ENCODE results near the gene RAB27A. TPM values are rescaled to one million over a fixed set of nuclear protein-coding genes. Genes with fewer than 3 reads are reported as not detected.

The RAB27A gene
- total RNA-seq, 5 donors from 2014 or later (not counting 1 experiment from before 2014, with no cell fraction given) = 29.7 to 47.2 (median 35.2) TPM

DNA sequence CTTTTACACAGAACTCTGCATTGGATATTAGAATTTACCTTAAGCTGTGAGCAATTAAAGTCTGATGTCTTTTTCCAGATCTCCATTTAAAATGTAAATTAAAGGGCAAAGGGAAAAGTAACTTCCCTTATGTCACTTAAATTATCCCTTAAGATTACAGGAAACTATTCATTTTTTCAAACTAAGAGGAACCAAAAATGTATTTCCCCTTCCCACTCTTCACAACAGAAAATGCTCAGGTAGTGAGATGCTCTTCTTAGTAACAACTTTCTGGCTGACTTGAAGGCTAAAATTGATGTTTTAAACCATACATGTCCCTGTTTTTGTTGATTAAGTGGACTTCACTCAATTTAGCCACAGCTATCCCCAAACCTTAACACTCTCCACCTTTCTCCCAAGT, 110.5 kb downstream of the RAB27A start:
- no peaks in the 10 kb centered on the region for H3K4me1 ChIP-seq (ENCODE audit: control insufficient read depth in 1 of 2, extremely low read depth in 1 of 2, insufficient read depth in 2 of 2, low read length in 2 of 2)
- ATAC-seq (replicated peaks in 1 of 4) (no peak), DNase-seq (no peak)
- CTCF ChIA-PET = interaction anchor here in 1 of 2 donors (1.0 kb wide), 1 partner anchor 10 kb away, joined by 3 read pairs; no protein-coding TSS in a partner anchor
- H3K27ac ChIP-seq (ENCODE audit: low read length) = no peak overlapping the region
- H3K27me3 ChIP-seq (replicated peaks in 1 of 2; ENCODE audit: control insufficient read depth in 2 of 2, extremely low read depth in 1 of 2, insufficient read depth in 2 of 2, low read length in 1 of 2) = no peaks in the 10 kb centered on the region
- Mint-ChIP-seq H3K36me3 (peaks cover 50% of the 10 kb centered on the region), H3K4me1 (peaks cover 2 to 8% (median 3%) of the 10 kb centered on the region in 3 donors), H3K27ac (no peak overlapping the region), H3K9me3 (no peaks in the 10 kb centered on the region), H3K27me3 (no peaks in the 10 kb centered on the region), H3K4me3 (no peak overlapping the region)
- POLR2A ChIA-PET = no interaction called here
- H3K9me3 ChIP-seq = no peaks in the 10 kb centered on the region
- peaks cover 5 to 58% of the 10 kb centered on the region in 2 donors for H3K36me3 ChIP-seq (ENCODE audit: control insufficient read depth in 2 of 2, extremely low read depth in 1 of 2, insufficient read depth in 1 of 2, low read length in 1 of 2)
- H3K4me3 ChIP-seq (ENCODE audit: control insufficient read depth in 1 of 2, extremely low read depth in 1 of 2, low read length in 1 of 2) = no peak overlapping the region

DNA sequence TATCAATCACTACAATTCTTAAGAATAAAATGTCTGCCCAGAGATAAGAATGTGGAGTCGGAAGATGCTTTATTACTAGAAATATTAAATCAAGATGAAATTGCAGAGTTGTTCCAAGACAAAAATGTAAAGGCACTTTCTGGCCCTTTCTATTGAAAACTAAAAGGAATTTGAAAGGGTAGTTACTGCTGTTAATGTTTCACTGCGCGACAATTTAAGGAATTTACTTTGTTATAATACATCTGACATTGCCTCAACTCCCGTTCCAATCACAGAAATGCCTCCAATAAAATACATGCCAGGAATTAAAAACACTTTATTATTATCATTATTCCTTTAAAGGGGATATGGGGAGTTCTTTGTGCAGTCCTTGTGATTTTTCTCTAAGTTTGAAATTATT, 119.3 kb downstream of the RAB27A start:
- no peaks in the 10 kb centered on the region for H3K4me1 ChIP-seq (ENCODE audit: control insufficient read depth in 1 of 2, extremely low read depth in 1 of 2, insufficient read depth in 2 of 2, low read length in 2 of 2)
- H3K4me3 ChIP-seq (ENCODE audit: control insufficient read depth in 1 of 2, extremely low read depth in 1 of 2, low read length in 1 of 2) = no peak overlapping the region
- Mint-ChIP-seq H3K9me3 (no peaks in the 10 kb centered on the region), H3K4me1 (peaks cover 0 to 2% (median 0%) of the 10 kb centered on the region in 3 donors), H3K36me3 (peaks cover 13% of the 10 kb centered on the region), H3K4me3 (no peak overlapping the region), H3K27me3 (no peaks in the 10 kb centered on the region), H3K27ac (no peak overlapping the region)
- H3K9me3 ChIP-seq = no peaks in the 10 kb centered on the region
- whole genome bisulfite sequencing (ENCODE audit: insufficient coverage) = no CpG with 5 or more reads among the region's 4 CpGs
- H3K36me3 ChIP-seq (ENCODE audit: control insufficient read depth in 2 of 2, extremely low read depth in 1 of 2, insufficient read depth in 1 of 2, low read length in 1 of 2) = no peaks in the 10 kb centered on the region
- POLR2A ChIA-PET = no interaction called here
- DNase-seq = no peak
- CTCF ChIA-PET = interaction anchor here in 1 of 2 donors (0.6 kb wide), 1 partner anchor 877 kb away, joined by 4 read pairs; no protein-coding TSS in a partner anchor
- ATAC-seq (replicated peaks in 1 of 4) = no peak
- no peaks in the 10 kb centered on the region for H3K27me3 ChIP-seq (replicated peaks in 1 of 2; ENCODE audit: control insufficient read depth in 2 of 2, extremely low read depth in 1 of 2, insufficient read depth in 2 of 2, low read length in 1 of 2)
- no peak overlapping the region for H3K27ac ChIP-seq (ENCODE audit: low read length)

DNA sequence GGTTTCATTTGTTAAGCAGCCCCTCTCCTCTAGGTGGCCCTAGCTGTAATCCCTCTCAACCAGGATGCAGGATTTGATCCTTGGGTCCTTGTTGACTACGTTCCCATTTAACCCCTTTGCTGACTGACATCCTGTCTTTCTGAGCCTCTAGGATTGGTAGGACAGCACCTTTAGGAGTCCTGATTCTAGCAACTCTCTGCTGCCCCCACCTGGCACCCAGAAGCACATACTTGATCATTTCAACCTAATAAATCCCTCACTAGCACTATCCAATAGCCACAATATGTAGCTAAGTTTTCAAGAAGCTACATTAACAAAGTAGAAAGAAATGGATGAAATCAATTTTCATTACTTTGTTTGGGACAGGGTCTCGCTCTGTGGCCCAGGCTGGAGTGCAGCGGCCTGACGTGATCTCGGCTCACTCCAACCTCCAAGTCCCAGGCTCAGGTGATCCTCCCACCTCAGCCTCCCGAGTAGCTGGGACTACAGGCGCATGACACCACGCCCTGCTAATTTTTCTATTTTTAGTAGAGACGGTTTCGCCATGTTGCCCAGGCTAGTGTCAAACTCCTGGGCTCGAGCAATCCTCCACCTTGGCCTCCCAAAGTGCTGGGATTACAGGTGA, 121.2 kb downstream of the RAB27A start:
- H3K4me1 Mint-ChIP-seq = peaks cover 0 to 2% (median 0%) of the 10 kb centered on the region in 3 donors
- no peaks in the 10 kb centered on the region for H3K27me3 Mint-ChIP-seq
- ChIA-PET POLR2A (no interaction called here), CTCF (interaction anchor here (0.5 to 1.5 kb wide), 6 partner anchors 9 to 271 kb away, joined by 3 to 4 read pairs (median 3); partner anchors contain the start of gene RSL24D1 (in 1 of the 2))
- H3K9me3 ChIP-seq = no peaks in the 10 kb centered on the region
- no peak overlapping the region for H3K27ac Mint-ChIP-seq
- H3K36me3 Mint-ChIP-seq = no peaks in the 10 kb centered on the region
- no peak overlapping the region for H3K4me3 ChIP-seq (ENCODE audit: control insufficient read depth in 1 of 2, extremely low read depth in 1 of 2, low read length in 1 of 2)
- WGBS (ENCODE audit: insufficient coverage) = 69% methylated on average over 7 of the region's 11 CpGs
- H3K27me3 ChIP-seq (replicated peaks in 1 of 2; ENCODE audit: control insufficient read depth in 2 of 2, extremely low read depth in 1 of 2, insufficient read depth in 2 of 2, low read length in 1 of 2) = no peaks in the 10 kb centered on the region
- DNase-seq (peak in 32 of 35 experiments; percentile 2 to 63 (median 30)), ATAC-seq (replicated peaks in 1 of 4) (peak in 3 of 4 experiments; percentile 58 to 66 (median 60))
- no peak overlapping the region for H3K4me3 Mint-ChIP-seq
- H3K36me3 ChIP-seq (ENCODE audit: control insufficient read depth in 2 of 2, extremely low read depth in 1 of 2, insufficient read depth in 1 of 2, low read length in 1 of 2) = no peaks in the 10 kb centered on the region
- no peak overlapping the region for H3K27ac ChIP-seq (ENCODE audit: low read length)
- no peaks in the 10 kb centered on the region for H3K4me1 ChIP-seq (ENCODE audit: control insufficient read depth in 1 of 2, extremely low read depth in 1 of 2, insufficient read depth in 2 of 2, low read length in 2 of 2)
- no peaks in the 10 kb centered on the region for H3K9me3 Mint-ChIP-seq

DNA sequence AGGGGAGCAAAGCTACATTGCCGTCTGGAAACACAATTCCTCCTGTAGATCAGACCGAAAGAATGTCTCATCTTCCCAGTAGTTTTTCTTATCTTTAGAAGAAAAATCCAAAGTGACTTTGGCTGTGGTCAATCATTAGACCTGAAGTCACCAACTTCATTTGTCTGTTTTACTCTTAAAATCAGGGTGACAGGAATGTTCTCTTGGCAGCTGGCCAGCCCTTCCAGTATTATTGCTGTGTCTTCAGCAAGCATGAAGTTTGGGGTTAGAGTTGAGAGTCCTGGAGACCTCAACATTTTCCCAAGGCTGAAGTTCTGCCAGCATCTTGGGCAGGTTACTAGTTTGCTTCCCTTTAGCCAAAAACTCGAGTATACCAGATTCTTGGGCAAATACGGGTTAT, 125.3 kb downstream of the RAB27A start:
- Mint-ChIP-seq H3K4me3 (no peak overlapping the region), H3K4me1 (peaks cover 0 to 2% (median 0%) of the 10 kb centered on the region in 3 donors), H3K27me3 (no peaks in the 10 kb centered on the region), H3K9me3 (no peaks in the 10 kb centered on the region), H3K27ac (no peak overlapping the region), H3K36me3 (no peaks in the 10 kb centered on the region)
- Histone ChIP-seq H3K4me3 (ENCODE audit: control insufficient read depth in 1 of 2, extremely low read depth in 1 of 2, low read length in 1 of 2) (no peak overlapping the region), H3K27ac (ENCODE audit: low read length) (no peak overlapping the region), H3K9me3 (no peaks in the 10 kb centered on the region), H3K4me1 (ENCODE audit: control insufficient read depth in 1 of 2, extremely low read depth in 1 of 2, insufficient read depth in 2 of 2, low read length in 2 of 2) (no peaks in the 10 kb centered on the region), H3K27me3 (replicated peaks in 1 of 2; ENCODE audit: control insufficient read depth in 2 of 2, extremely low read depth in 1 of 2, insufficient read depth in 2 of 2, low read length in 1 of 2) (no peaks in the 10 kb centered on the region), H3K36me3 (ENCODE audit: control insufficient read depth in 2 of 2, extremely low read depth in 1 of 2, insufficient read depth in 1 of 2, low read length in 1 of 2) (no peaks in the 10 kb centered on the region)
- DNase-seq (no peak), ATAC-seq (replicated peaks in 1 of 4) (no peak)
- 100% methylated on average over 1 of the region's 4 CpGs for whole genome bisulfite sequencing (ENCODE audit: insufficient coverage)
- ChIA-PET CTCF (no interaction called here), POLR2A (interaction anchor here in 1 of 2 donors (0.6 kb wide), 1 partner anchor 1003 kb away, joined by 3 read pairs; no protein-coding TSS in a partner anchor)

Other genes with a start within 250 kb of the RAB27A start
- 100 to 1,000 TPM in 3 of 5 donors, 10 to 100 TPM in 2; 88.9 to 133 (median 108) TPM for gene RSL24D1, start 92.9 kb downstream of the RAB27A start, total RNA-seq
- 10 to 100 TPM; 10.0 to 24.4 (median 16.7) TPM for gene PIGBOS1, start 29.3 kb upstream of the RAB27A start, total RNA-seq
- gene PIGB, start 29.4 kb upstream of the RAB27A start, total RNA-seq = 10 to 100 TPM; 16.3 to 28.2 (median 20.1) TPM
- gene CCPG1, start 118.5 kb upstream of the RAB27A start, total RNA-seq = 10 to 100 TPM; 21.3 to 32.5 (median 25.6) TPM
- not detected for gene PIERCE2, start 118.7 kb upstream of the RAB27A start, total RNA-seq
- gene DNAAF4, start 218.4 kb upstream of the RAB27A start, total RNA-seq = 1 to 10 TPM in 3 of 5 donors, not detected in 2; 1.5 to 1.7 (median 1.7) TPM